Measurements from ENCODE around the gene PDE4B. TPM values are rescaled to one million over a fixed set of nuclear protein-coding genes. Genes with fewer than 3 reads are reported as not detected.

PDE4B gene
- total RNA-seq, 2 donors from 2014 or later, result 4.3 to 18.0 TPM

- Histone ChIP-seq H3K9me3 (ENCODE audit: control insufficient read depth, low read length) (no peaks in the 10 kb centered on the region), H3K4me1 (ENCODE audit: control insufficient read depth, insufficient read depth, low read length) (peaks cover 3% of the 10 kb centered on the region), H3K36me3 (ENCODE audit: control insufficient read depth, insufficient read depth, low read length) (no peaks in the 10 kb centered on the region), H3K27ac (ENCODE audit: low read depth, low read length) (no peak overlapping the region), H3K4me3 (ENCODE audit: low read length) (no peak overlapping the region), H3K9ac (ENCODE audit: extremely low read depth, low read length, poor library complexity, severe bottlenecking) (no peak overlapping the region), H3K27me3 (ENCODE audit: control insufficient read depth, insufficient read depth, low read length, poor library complexity, severe bottlenecking) (no peaks in the 10 kb centered on the region)
- Mint-ChIP-seq H3K4me3 (no peak overlapping the region), H3K4me1 (peaks cover 11% of the 10 kb centered on the region), H3K27ac (no peak overlapping the region), H3K36me3 (ENCODE audit: low read depth) (no peaks in the 10 kb centered on the region), H3K9me3 (no peaks in the 10 kb centered on the region), H3K27me3 (ENCODE audit: insufficient read depth) (no peaks in the 10 kb centered on the region)
- 98 to 100% methylated on average over 1 to 2 of the region's 2 CpGs for WGBS, 2 experiments (ENCODE audit: insufficient coverage in 1 of 2, insufficient read length in 1 of 2)
- no peak for DNase-seq
- TF ChIP-seq CTCF (conservative IDR thresholded peaks at IDR 0.05), result no peak
Observed at GRCh38 chr1:66288048-66288447, 495.4 kb downstream of the PDE4B start.

DNA sequence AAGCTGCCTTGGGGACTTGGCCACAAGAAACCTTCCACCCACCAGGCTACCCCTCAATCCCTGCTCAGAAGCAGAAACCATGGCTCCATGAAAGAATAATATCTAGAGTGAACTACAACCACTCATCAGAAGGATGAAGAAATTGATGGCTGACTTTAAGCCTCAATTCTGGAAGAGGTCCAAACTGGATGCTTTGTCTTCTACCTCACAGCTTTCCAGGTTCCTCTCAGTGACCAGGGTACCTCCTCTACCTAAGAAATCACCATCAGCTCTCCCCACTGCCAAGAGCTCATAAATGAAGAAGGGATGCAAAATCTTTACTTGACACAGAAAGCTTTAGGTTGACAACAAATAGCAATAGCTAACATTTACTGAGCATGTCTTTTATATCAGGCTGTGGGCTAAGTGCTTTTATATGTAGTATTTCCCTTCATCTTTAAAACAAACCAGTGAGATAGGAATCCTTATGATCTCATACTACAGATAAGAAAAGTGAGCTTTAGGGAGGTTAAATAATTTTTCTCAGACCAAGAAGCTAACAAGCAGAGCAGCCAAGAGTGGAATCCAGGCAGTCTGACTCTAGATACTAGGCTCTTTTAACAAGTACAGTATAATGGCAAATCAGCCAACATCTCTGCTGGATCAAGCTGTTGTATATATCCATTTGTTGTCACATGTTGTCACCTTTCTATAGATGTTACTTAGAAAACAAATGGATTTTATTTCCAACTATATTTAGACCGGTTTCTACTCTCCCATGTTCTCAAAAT, 498.3 kb downstream of the PDE4B start:
- no peak for TF ChIP-seq CTCF (conservative IDR thresholded peaks at IDR 0.05)
- Histone ChIP-seq H3K27me3 (ENCODE audit: control insufficient read depth, insufficient read depth, low read length, poor library complexity, severe bottlenecking) (no peaks in the 10 kb centered on the region), H3K36me3 (ENCODE audit: control insufficient read depth, insufficient read depth, low read length) (no peaks in the 10 kb centered on the region), H3K4me3 (ENCODE audit: low read length) (no peak overlapping the region), H3K9me3 (ENCODE audit: control insufficient read depth, low read length) (no peaks in the 10 kb centered on the region), H3K9ac (ENCODE audit: extremely low read depth, low read length, poor library complexity, severe bottlenecking) (no peak overlapping the region), H3K4me1 (ENCODE audit: control insufficient read depth, insufficient read depth, low read length) (peaks cover 3% of the 10 kb centered on the region), H3K27ac (ENCODE audit: low read depth, low read length) (no peak overlapping the region)
- no peak for DNase-seq
- H3K4me1 Mint-ChIP-seq, result peaks cover 22% of the 10 kb centered on the region
- WGBS, 2 experiments (ENCODE audit: insufficient coverage in 1 of 2, insufficient read length in 1 of 2), result no CpG with 5 or more reads among the region's 1 CpG
- no peak overlapping the region for H3K4me3 Mint-ChIP-seq
- H3K27ac Mint-ChIP-seq, result no peak overlapping the region
- no peaks in the 10 kb centered on the region for H3K27me3 Mint-ChIP-seq (ENCODE audit: insufficient read depth)
- no peaks in the 10 kb centered on the region for H3K9me3 Mint-ChIP-seq
- no peaks in the 10 kb centered on the region for H3K36me3 Mint-ChIP-seq (ENCODE audit: low read depth)

GRCh38 chr1:66291531-66291864, 498.8 kb downstream of the PDE4B start:
- H3K4me3 ChIP-seq (ENCODE audit: low read length), result no peak overlapping the region
- no peaks in the 10 kb centered on the region for H3K9me3 Mint-ChIP-seq
- H3K27me3 ChIP-seq (ENCODE audit: control insufficient read depth, insufficient read depth, low read length, poor library complexity, severe bottlenecking), result no peaks in the 10 kb centered on the region
- no peak overlapping the region for H3K4me3 Mint-ChIP-seq
- no peak overlapping the region for H3K9ac ChIP-seq (ENCODE audit: extremely low read depth, low read length, poor library complexity, severe bottlenecking)
- no peaks in the 10 kb centered on the region for H3K36me3 ChIP-seq (ENCODE audit: control insufficient read depth, insufficient read depth, low read length)
- DNase-seq, result no peak
- H3K36me3 Mint-ChIP-seq (ENCODE audit: low read depth), result no peaks in the 10 kb centered on the region
- H3K4me1 ChIP-seq (ENCODE audit: control insufficient read depth, insufficient read depth, low read length), result peaks cover 3% of the 10 kb centered on the region
- 67 to 97% methylated on average over 1 of the region's 1 CpG for WGBS, 2 experiments (ENCODE audit: insufficient coverage in 1 of 2, insufficient read length in 1 of 2)
- H3K9me3 ChIP-seq (ENCODE audit: control insufficient read depth, low read length), result no peaks in the 10 kb centered on the region
- H3K27ac ChIP-seq (ENCODE audit: low read depth, low read length), result no peak overlapping the region
- H3K4me1 Mint-ChIP-seq, result peaks cover 23% of the 10 kb centered on the region
- H3K27ac Mint-ChIP-seq, result no peak overlapping the region
- no peak for TF ChIP-seq CTCF (conservative IDR thresholded peaks at IDR 0.05)
- H3K27me3 Mint-ChIP-seq (ENCODE audit: insufficient read depth), result no peaks in the 10 kb centered on the region

All from endodermal cell (in vitro differentiated cells).